Muscle of leg (tissue), 16 donors: Measurements from ENCODE around the gene ZNF212. TPM values are rescaled to one million over a fixed set of nuclear protein-coding genes. Genes with fewer than 3 reads are reported as not detected.

Experiments used
- DNase-seq: peaks from one replicate; pipeline ENCODE4 v3.0.0; 2013
- H3K27ac ChIP-seq: one replicate; pipeline ENCODE4 v1.5.1; 2013; ENCODE audit warnings: mild to moderate bottlenecking, low read length, control low read depth
- H3K27me3 ChIP-seq: one replicate; pipeline ENCODE4 v1.6.1; 2013; ENCODE audit warnings: low read length; ENCODE audit not compliant: control insufficient read depth, insufficient read depth
- H3K36me3 ChIP-seq: one replicate; pipeline ENCODE4 v1.6.1; 2013; ENCODE audit warnings: low read length; ENCODE audit not compliant: control insufficient read depth, insufficient read depth
- H3K4me1 ChIP-seq: one replicate; pipeline ENCODE4 v1.6.1; 2013; ENCODE audit warnings: low read length; ENCODE audit not compliant: control insufficient read depth, insufficient read depth
- H3K4me3 ChIP-seq: one replicate; pipeline ENCODE4 v1.5.1; 2013; ENCODE audit warnings: low read length, control low read depth
- H3K9me3 ChIP-seq: replicated peaks from 2 replicates; pipeline ENCODE4 v1.6.1; 2013; ENCODE audit warnings: low read depth, low read length; ENCODE audit not compliant: control insufficient read depth
- WGBS: methylation state at CpG from one replicate; pipeline ENCODE4 v1.1.5; 2013; ENCODE audit warnings: missing lambda C conversion rate; ENCODE audit not compliant: insufficient coverage; 5-methylcytosine and 5-hydroxymethylcytosine counted together
- long read RNA-seq, 11 donors: transcript quantifications; one replicate each; lab custom pipeline, GENCODE V29; 2026
- polyA plus RNA-seq, 8 donors: library from polyadenylated mRNA; unstranded; fragments of 120-200 nt; gene quantifications; one replicate each; pipeline versions ENCODE4 v1.2.1 to v1.2.3, GENCODE V29; 2013; ENCODE audit warnings: inconsistent platforms in 1 of 8, low replicate concordance in 1 of 8; ENCODE audit not compliant: insufficient read length in 8 of 8, insufficient read depth in 1 of 8
- total RNA-seq: library from RNA; stranded (reverse); fragments of 120-200 nt; gene quantifications from one replicate; pipeline ENCODE4 v1.2.4, GENCODE V29; 2013

Gene ZNF212
- total RNA-seq (5.4 TPM), polyA plus RNA-seq (10 to 100 TPM in 5 of 8 donors, 1 to 10 TPM in 3; 8.4 to 11.8 (median 10.4) TPM)
- long read RNA-seq, donor 1, partial matches to known transcripts: 0 of 2 reads
- long read RNA-seq, donor 1, other reads (novel, unspliced or antisense): 0 of 2 reads
- long read RNA-seq, donor 2: 0 reads
- long read RNA-seq, donor 3, partial matches to known transcripts: 0 of 2 reads
- long read RNA-seq, donor 3, other reads (novel, unspliced or antisense): 0 of 2 reads
- long read RNA-seq, donor 4, partial matches to known transcripts: 0 of 1 reads
- long read RNA-seq, donor 4, other reads (novel, unspliced or antisense): 0 of 1 reads
- long read RNA-seq, donor 5, partial matches to known transcripts: 11 of 15 reads
- long read RNA-seq, donor 5, other reads (novel, unspliced or antisense): 0 of 15 reads
- long read RNA-seq, donor 6, partial matches to known transcripts: 0 of 1 reads
- long read RNA-seq, donor 6, other reads (novel, unspliced or antisense): 0 of 1 reads
- long read RNA-seq, donor 7, partial matches to known transcripts: 0 of 3 reads
- long read RNA-seq, donor 7, other reads (novel, unspliced or antisense): 0 of 3 reads
- long read RNA-seq, donor 8, partial matches to known transcripts: 0 of 1 reads
- long read RNA-seq, donor 8, other reads (novel, unspliced or antisense): 0 of 1 reads
- long read RNA-seq, donor 9, partial matches to known transcripts: 0 of 1 reads
- long read RNA-seq, donor 9, other reads (novel, unspliced or antisense): 0 of 1 reads
- long read RNA-seq, donor 10, partial matches to known transcripts: 0 of 2 reads
- long read RNA-seq, donor 10, other reads (novel, unspliced or antisense): 0 of 2 reads
- long read RNA-seq, donor 11: 0 reads

DNA sequence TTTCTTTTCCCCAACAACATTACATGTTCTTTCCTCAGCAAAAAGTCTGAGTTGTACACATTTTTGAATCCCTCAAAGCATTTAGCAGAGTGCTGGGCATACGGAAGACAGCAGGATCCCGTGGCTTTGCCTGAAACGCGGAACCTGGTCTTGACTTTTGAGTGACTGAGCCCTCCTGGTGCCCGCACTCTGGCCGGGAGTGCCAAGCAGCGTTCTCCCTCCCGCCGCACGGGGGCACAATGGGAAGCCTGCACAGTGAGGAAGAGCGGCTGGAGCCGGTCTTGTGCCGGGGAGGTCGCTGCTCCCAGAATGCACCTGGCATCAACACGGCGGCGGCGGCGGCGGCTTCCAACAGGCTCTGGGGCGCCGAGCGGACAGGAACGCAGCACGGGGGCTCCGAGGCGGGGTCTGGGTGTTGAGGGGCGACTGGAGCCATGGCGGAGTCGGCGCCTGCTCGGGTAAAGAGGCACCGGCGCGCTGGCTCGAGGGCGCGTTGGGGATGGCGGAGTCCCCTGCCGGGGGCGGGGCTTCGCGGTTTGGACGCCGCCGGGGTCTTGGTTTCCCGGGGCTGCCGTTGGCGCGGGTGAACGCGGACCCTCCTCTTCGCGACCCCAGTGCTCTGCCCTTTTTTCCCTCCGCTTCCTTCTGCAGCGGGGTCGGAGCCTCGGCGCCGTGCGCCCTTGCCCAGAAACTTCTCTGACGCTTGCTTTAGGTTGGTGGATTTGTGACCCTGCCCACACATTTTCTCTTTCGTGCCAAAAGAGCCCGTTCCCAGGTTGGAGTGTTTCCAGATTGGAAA lies at the start of gene ZNF212:
TSS of gene ZNF212 (plus strand) at position 307 of the 799 bp plus-strand sequence. CDS start at position 435, 128 bp downstream.
- H3K27me3 ChIP-seq: no peaks in the 10 kb centered on the region
- peaks cover 5% of the 10 kb centered on the region for H3K9me3 ChIP-seq
- WGBS: under 1% methylated on average over 54 of the region's 64 CpGs
- peaks cover 9% of the 10 kb centered on the region for H3K4me1 ChIP-seq
- peak; percentile 94 for DNase-seq
- H3K4me3 ChIP-seq: peak within 1 kb of the TSS; percentile 84
- no peak within 1 kb of the TSS for H3K27ac ChIP-seq
- peaks cover 4% of the 10 kb centered on the region for H3K36me3 ChIP-seq

DNA sequence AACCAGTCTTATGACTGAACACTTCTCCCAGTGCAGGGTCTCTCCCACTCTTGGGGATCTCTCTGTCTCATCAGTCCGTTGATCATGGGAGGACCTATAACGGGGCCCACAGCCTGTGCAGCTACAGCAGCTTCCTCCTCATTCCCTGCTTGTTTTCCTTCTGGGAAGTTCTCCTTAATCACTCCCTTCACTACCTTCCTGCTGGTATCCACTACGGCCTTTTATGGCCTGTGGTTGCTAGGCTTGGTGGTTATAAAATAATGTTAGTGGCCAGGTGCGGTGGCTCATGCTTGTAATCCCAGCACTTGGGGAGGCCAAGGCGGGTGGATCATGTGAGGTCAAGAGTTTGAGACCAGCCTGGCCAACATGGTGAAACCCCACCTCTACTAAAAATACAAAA lies 47.6 kb upstream of the ZNF212 start:
- no peak for DNase-seq
- 22% methylated on average over 2 of the region's 5 CpGs for WGBS
- Histone ChIP-seq H3K9me3 (no peaks in the 10 kb centered on the region), H3K27ac (no peak overlapping the region), H3K27me3 (peaks cover 5% of the 10 kb centered on the region), H3K4me1 (peaks cover 12% of the 10 kb centered on the region), H3K36me3 (no peaks in the 10 kb centered on the region), H3K4me3 (no peak overlapping the region)

DNA sequence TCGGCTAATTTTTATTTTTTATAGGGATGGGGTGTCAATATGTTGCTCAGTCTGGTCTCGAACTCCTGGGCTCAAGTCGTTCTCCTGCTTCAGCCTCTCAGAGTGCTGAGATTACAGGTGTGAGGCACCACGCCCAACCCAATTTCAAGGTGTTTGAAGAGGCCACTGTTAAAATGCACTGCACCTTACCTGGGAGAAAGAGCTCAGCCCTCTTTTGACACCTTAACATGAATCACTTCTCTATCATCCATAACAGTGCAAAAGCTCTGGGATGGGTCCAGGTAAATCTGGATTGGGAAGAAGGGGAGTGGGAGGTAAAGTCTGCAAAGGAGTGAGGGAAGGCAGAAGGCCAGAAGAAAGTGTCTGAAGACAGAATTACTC lies 44.7 kb upstream of the ZNF212 start:
- DNase-seq: no peak
- H3K36me3 ChIP-seq: peaks cover 19% of the 10 kb centered on the region
- 70% methylated on average over 3 of the region's 4 CpGs for WGBS
- no peaks in the 10 kb centered on the region for H3K9me3 ChIP-seq
- H3K4me1 ChIP-seq: peaks cover 17% of the 10 kb centered on the region
- peak overlapping the region; percentile 91 for H3K4me3 ChIP-seq
- H3K27me3 ChIP-seq: peaks cover 3% of the 10 kb centered on the region
- peak overlapping the region; percentile 89 for H3K27ac ChIP-seq

DNA sequence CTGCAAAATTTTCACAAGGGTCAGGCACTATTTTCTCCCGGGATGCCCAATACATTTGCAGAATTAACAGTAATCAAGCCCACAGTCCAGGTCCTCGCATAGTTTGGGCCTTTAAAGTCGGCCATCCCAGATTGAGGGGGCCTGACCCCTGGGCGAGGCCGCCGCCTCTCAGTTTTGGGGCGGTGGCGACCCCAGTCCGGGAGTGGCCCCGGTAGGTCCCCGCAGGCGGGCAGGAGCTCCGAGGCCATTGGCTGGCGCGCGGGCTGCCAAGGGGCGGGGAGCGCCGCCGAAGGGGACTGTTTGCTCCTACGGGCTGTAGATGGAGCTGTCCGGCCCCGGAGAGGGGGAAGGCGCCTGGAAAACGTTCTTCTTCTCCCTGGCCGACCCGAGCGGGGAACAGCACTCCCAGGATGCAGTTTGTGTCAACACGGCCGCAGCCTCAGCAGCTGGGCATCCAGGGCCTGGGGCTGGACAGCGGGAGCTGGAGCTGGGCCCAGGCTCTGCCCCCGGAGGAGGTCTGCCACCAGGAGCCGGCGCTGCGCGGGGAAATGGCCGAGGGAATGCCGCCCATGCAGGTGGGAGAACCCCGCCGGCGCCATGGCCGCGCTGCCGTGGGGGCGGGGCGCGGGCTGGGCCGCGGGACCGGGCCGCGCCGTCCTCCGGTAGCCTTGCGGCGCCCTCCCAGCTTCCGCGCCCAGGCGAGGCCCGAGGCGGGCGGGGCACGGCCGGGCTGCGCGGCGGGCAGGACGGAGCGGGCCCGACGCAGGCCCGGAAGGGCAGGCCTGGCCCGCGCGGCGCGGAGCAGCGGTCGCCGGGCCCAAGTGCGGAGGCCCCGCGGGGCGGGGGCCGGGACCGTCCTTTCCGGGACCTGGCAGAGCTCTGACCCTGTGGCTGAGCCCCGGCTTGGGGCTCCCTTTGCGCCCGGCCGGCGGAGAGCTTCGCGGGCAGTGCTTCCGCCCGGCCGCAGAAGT lies 44.0 kb upstream of the ZNF212 start, which contains the start of gene ZNF282:
TSS of gene ZNF282 (plus strand) at position 367 of the 971 bp plus-strand sequence. CDS start at position 411, 44 bp downstream.
- Histone ChIP-seq H3K4me1 (peaks cover 17% of the 10 kb centered on the region), H3K27ac (peak within 1 kb of the TSS; percentile 89), H3K27me3 (peaks cover 3% of the 10 kb centered on the region), H3K9me3 (no peaks in the 10 kb centered on the region), H3K4me3 (peak within 1 kb of the TSS; percentile 91), H3K36me3 (peaks cover 25% of the 10 kb centered on the region)
- peak; percentile 95 for DNase-seq
- under 1% methylated on average over 92 of the region's 97 CpGs for WGBS

DNA sequence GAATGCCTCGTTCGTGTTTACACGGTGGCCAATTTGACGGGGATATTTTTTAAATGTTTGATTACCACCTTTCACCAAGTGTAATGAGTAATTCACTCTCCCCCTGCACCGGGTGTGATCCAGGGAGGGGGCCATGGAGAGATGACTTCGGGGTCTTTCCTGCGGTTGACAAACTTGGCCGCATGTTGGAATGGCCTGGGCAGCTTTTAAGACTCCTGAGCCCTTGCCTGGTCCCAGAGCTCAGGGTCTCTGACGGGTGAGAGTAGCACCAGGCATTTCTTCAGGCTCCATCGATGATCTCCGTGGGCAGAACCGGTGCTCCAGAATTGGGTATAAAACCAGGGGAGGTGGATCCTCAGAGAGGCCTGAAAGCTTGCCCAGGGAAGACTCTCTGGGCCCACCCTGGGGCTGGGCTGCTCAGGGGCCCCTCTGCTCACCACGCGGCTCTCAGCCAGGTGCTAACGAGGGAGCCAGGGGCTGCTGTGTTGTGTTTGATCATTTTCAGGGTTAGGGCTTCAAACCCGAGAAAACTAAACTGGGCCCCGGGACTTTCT lies 43.2 kb upstream of the ZNF212 start:
- peaks cover 3% of the 10 kb centered on the region for H3K27me3 ChIP-seq
- 0% methylated on average over 7 of the region's 17 CpGs for WGBS
- H3K36me3 ChIP-seq: peaks cover 33% of the 10 kb centered on the region
- H3K4me3 ChIP-seq: peak overlapping the region; percentile 75
- peak overlapping the region; percentile 51 for H3K27ac ChIP-seq
- no peak for DNase-seq
- H3K4me1 ChIP-seq: peaks cover 17% of the 10 kb centered on the region
- no peaks in the 10 kb centered on the region for H3K9me3 ChIP-seq

DNA sequence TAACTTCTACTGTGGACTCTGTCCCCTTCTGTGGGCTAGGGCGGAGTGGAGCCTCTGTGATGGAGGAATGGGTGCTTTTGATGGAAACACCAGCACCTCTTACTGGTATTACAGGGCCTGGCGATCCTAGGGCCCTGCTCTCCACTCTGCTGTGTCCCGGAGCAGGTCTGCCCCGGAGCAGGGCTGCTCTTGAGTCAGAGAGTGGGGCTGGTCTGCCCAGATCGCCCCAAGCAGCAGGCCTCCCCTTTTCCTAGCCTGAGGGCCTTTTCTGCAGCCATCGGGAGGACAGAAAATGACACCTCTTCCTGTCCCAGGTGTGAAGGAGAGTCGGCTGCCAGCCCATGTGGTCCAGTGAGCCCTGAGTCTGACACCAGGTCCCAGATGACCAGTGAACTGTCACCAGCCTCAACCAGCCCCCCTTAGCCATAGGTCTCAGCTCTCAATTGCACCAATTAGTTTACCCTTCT lies 42.7 kb upstream of the ZNF212 start:
- WGBS: 17% methylated on average over 5 of the region's 7 CpGs
- H3K27ac ChIP-seq: peak overlapping the region; percentile 20

DNA sequence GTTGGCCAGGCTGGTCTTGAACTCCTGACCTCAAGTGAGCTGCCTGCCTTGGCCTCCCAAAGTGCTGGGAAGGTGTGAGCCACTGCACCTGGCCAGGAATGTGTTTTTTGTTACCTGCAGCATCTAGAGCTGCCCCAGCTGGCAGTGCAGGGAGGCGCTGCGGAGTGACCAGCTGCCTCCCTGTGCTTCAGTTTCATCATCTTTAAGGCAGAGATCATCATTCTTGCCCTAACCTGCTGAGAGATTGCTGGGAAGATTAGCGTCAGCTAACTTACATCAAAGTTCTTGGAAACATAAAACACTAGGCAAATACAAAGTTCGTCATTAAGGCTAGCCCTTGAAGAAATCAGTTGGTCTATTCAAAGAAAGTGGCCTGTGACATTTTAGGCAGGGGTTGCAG lies 41.8 kb upstream of the ZNF212 start:
- Histone ChIP-seq H3K27me3 (no peaks in the 10 kb centered on the region), H3K4me3 (no peak overlapping the region), H3K36me3 (peaks cover 44% of the 10 kb centered on the region), H3K27ac (no peak overlapping the region), H3K9me3 (no peaks in the 10 kb centered on the region), H3K4me1 (peaks cover 17% of the 10 kb centered on the region)
- DNase-seq: no peak
- 88% methylated on average over 2 of the region's 4 CpGs for WGBS

More for the DNA sequence above, 42.7 kb upstream of the ZNF212 start:
- peak overlapping the region; percentile 75 for H3K4me3 ChIP-seq
- DNase-seq: no peak
- no peaks in the 10 kb centered on the region for H3K9me3 ChIP-seq
- H3K27me3 ChIP-seq: peaks cover under 1% of the 10 kb centered on the region
- peaks cover 17% of the 10 kb centered on the region for H3K4me1 ChIP-seq
- H3K36me3 ChIP-seq: peaks cover 38% of the 10 kb centered on the region

DNA sequence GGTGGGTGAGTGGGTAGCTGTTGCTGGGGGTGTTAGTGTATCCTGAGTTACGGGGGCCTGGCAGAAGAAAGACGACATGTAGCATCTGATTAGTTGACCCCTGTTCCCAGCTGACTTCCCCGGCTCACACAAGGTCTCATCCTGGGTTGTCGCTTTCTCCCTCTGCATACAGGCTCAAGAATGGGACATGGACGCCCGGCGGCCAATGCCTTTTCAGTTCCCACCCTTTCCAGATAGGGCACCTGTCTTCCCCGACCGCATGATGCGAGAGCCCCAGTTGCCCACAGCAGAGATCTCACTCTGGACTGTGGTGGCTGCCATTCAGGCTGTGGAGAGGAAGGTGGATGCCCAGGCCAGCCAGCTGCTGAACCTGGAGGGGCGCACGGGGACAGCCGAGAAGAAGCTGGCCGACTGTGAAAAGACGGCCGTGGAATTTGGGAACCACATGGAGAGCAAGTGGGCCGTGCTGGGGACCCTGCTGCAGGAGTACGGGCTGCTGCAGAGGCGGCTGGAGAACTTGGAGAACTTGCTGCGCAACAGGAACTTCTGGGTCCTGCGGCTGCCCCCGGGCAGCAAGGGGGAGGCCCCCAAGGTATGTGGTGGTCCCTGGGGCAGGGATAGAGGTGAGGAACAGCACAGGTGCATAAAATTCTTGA lies 41.2 kb upstream of the ZNF212 start:
- Histone ChIP-seq H3K4me3 (no peak overlapping the region), H3K27ac (no peak overlapping the region), H3K27me3 (no peaks in the 10 kb centered on the region), H3K9me3 (no peaks in the 10 kb centered on the region), H3K36me3 (peaks cover 50% of the 10 kb centered on the region), H3K4me1 (peaks cover 17% of the 10 kb centered on the region)
- WGBS: 93% methylated on average over 22 of the region's 22 CpGs
- no peak for DNase-seq
